Neutrophil (primary cell): ENCODE data around the gene ARHGAP1.
A peak's percentile ranks its signal among the peaks of the same experiment; 100 is the strongest.

Source experiments
- H3K27ac ChIP-seq: fragments of 200-600 bp; sonication (generic); 2 replicates; pipeline ENCODE4 v1.5.1; 2016; ENCODE audit warnings: mild to moderate bottlenecking, moderate library complexity
- H3K27me3 ChIP-seq: fragments of 200-600 bp; sonication (generic); 2 replicates; pipeline ENCODE4 v1.6.0; 2016; ENCODE audit warnings: mild to moderate bottlenecking
- H3K36me3 ChIP-seq: fragments of 200-600 bp; sonication (generic); 2 replicates; pipeline ENCODE4 v1.5.1; 2017
- H3K4me1 ChIP-seq, 2 experiments: fragments of 200-600 bp in 1 of 2; sonication (generic) in 1 of 2; 1 replicate in 1 of 2; 2 replicates in 1 of 2; pipeline versions ENCODE4 v1.5.1 to v1.6.1; 2013 to 2016; ENCODE audit warnings: low read depth in 1 of 2, low read length in 1 of 2, mild to moderate bottlenecking in 1 of 2, moderate library complexity in 1 of 2; ENCODE audit not compliant: control insufficient read depth in 1 of 2, insufficient read depth in 1 of 2
- H3K4me3 ChIP-seq, 2 experiments: fragments of 200-600 bp in 1 of 2; sonication (generic) in 1 of 2; 1 replicate in 1 of 2; 2 replicates in 1 of 2; pipeline ENCODE4 v1.5.1; 2013 to 2016; ENCODE audit warnings: low read depth in 1 of 2, low read length in 1 of 2, mild to moderate bottlenecking in 1 of 2, moderate library complexity in 1 of 2
- H3K9me3 ChIP-seq: fragments of 200-600 bp; sonication (generic); 2 replicates; pipeline ENCODE4 v1.5.1; 2016
- TF ChIP-seq, protein P1 (sequence below): fragments of 200-600 bp; sonication (generic); IDR thresholded peaks from 2 replicates; pipeline ENCODE4 v1.5.1; 2016; ENCODE audit warnings: antibody characterized with exemption

The ARHGAP1 gene

DNA sequence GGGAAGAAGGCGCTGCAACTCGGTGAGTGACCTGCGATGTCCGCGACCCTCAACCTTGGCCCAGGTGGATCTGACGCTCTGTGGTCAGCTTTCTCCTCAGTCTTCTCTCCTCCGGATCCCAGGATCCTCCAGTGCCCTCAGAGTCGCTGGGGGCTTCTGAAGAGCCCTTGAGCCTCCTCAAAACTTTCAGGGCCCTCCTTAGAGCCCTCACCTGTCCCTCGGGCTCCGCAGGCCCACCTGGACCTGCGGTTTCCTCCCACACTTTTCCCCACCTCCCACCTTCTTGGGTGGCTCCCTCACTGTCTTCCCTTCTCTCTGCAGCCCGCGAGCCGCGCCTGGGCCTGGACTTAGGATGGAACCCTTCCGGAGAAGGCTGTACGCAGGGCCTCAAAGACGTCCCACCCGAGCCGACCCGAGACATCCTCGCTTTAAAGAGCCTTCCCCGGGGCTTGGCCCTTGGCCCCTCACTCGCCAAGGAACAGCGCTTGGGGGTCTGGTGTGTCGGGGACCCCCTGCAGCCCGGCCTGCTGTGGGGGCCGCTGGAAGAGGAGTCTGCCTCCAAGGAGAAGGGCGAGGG is 747 bp upstream of the ARHGAP1 start:
- H3K4me3 ChIP-seq: peak overlapping the region; percentile 85 to 97
- H3K4me1 ChIP-seq: peaks cover 51 to 53% of the 10 kb centered on the region in 2 experiments
- H3K27ac ChIP-seq: peak overlapping the region; percentile 92
- TF ChIP-seq, protein P1, sequence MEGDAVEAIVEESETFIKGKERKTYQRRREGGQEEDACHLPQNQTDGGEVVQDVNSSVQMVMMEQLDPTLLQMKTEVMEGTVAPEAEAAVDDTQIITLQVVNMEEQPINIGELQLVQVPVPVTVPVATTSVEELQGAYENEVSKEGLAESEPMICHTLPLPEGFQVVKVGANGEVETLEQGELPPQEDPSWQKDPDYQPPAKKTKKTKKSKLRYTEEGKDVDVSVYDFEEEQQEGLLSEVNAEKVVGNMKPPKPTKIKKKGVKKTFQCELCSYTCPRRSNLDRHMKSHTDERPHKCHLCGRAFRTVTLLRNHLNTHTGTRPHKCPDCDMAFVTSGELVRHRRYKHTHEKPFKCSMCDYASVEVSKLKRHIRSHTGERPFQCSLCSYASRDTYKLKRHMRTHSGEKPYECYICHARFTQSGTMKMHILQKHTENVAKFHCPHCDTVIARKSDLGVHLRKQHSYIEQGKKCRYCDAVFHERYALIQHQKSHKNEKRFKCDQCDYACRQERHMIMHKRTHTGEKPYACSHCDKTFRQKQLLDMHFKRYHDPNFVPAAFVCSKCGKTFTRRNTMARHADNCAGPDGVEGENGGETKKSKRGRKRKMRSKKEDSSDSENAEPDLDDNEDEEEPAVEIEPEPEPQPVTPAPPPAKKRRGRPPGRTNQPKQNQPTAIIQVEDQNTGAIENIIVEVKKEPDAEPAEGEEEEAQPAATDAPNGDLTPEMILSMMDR: no peak
- no peaks in the 10 kb centered on the region for H3K9me3 ChIP-seq
- H3K36me3 ChIP-seq: peaks cover 55% of the 10 kb centered on the region
- no peaks in the 10 kb centered on the region for H3K27me3 ChIP-seq

DNA sequence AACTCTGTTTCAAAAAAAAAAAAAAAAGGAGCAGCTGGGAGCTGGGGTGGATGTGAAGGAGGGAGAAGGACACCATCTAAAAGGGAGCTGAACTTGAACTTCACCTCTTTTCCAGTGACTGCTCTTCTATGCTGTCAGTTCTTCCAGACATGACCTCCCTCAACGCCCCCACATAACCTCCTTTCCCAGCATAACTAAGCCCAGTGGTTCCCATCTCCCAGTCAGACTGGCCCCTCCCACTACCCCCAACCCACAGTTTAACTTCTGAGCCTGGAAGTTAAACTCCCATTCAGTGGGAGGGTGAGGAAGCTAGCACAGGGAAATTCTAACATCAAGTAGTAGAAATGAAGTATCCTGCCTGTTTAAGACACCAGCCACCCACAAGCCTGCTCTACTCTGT is 1.8 kb downstream of the ARHGAP1 start:
- Histone ChIP-seq H3K4me3 (peak overlapping the region in 1 of 2 experiments; percentile 29), H3K4me1 (peaks cover 51 to 53% of the 10 kb centered on the region in 2 experiments), H3K27ac (peak overlapping the region; percentile 92), H3K36me3 (peaks cover 56% of the 10 kb centered on the region), H3K9me3 (no peaks in the 10 kb centered on the region), H3K27me3 (no peaks in the 10 kb centered on the region)
- TF ChIP-seq, protein P1: no peak

DNA sequence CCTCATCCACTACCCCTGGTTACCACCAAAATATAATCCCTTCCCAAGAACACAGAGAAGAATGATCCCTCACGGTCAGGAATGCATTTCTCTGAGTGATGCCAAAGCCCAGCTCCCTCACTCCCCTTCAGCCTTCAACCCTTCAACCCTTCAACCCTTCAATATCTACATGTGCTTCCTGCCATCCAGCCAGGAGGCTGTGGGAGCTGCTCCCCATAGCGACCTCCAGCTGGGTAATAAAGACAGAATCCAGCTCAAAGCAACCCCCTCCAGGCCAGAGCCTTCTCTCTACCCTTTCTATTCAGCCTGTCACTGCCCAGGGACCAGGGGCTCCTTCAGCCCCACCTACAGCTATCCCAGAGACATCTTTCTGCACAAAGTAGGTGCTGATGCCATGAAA is 2.7 kb downstream of the ARHGAP1 start:
- H3K4me3 ChIP-seq: no peak overlapping the region
- H3K9me3 ChIP-seq: no peaks in the 10 kb centered on the region
- TF ChIP-seq, protein P1: no peak
- H3K4me1 ChIP-seq: peaks cover 46 to 49% of the 10 kb centered on the region in 2 experiments
- H3K27ac ChIP-seq: peak overlapping the region; percentile 36
- peaks cover 57% of the 10 kb centered on the region for H3K36me3 ChIP-seq
- H3K27me3 ChIP-seq: no peaks in the 10 kb centered on the region

DNA sequence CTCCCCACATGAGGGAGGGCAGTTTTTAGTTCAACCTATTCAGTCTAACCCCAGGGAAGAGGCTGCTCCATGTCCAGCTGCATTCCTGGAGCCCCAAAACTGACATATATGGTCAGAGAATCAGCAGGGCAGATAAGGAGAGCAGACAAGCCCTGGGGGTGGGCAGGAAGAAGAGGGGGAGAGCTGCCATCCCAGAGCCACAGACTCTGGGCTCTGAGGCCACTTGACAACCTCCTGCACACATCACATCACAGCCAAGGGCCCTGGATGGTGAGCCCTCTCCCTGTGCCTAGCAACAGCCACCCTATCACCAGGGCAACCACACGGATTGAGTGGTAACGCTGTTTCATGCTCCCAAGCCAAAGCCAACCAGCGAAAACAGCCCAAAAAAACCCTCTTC is 3.1 kb downstream of the ARHGAP1 start:
- no peaks in the 10 kb centered on the region for H3K9me3 ChIP-seq
- H3K36me3 ChIP-seq: peaks cover 57% of the 10 kb centered on the region
- no peak overlapping the region for H3K4me3 ChIP-seq
- peak overlapping the region; percentile 36 for H3K27ac ChIP-seq
- peaks cover 42 to 45% of the 10 kb centered on the region in 2 experiments for H3K4me1 ChIP-seq
- no peaks in the 10 kb centered on the region for H3K27me3 ChIP-seq
- TF ChIP-seq, protein P1: no peak

DNA sequence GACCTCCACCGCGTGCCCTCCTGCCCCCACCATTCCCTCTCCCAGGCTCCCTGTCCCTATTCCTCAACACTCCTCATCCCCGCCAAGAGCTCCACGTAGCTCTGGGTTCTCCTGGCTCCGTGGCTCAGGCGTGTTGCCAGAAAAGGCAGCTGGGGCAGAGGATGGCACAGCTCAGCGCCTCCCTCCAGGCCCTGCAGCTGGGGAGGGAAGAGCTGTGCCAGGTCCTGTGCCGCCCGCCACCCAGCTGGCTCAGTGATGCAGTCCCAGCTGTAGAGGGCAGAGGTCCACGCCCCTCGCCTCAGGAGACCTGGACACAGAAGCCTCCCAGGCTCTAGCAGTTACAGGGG is 4.2 kb downstream of the ARHGAP1 start:
- Histone ChIP-seq H3K27ac (no peak overlapping the region), H3K4me1 (peaks cover 33 to 36% of the 10 kb centered on the region in 2 experiments)
- TF ChIP-seq, protein P1: no peak

More for the DNA sequence above, 4.2 kb downstream of the ARHGAP1 start:
- H3K36me3 ChIP-seq: peaks cover 64% of the 10 kb centered on the region
- no peaks in the 10 kb centered on the region for H3K27me3 ChIP-seq
- no peaks in the 10 kb centered on the region for H3K9me3 ChIP-seq
- H3K4me3 ChIP-seq: no peak overlapping the region
